GM19035 (cell line): ENCODE data around the gene RALB.
"Not testable (repeated sequence)": the region's sequence is repeated elsewhere in the genome, so short reads cannot be mapped to it uniquely, and the experiment has no call there.

ENCODE experiments used
- ATAC-seq: cut with Tn5 transposase; IDR thresholded peaks from one replicate; pipeline ENCODE4 v1.9.1; 2021; ENCODE audit not compliant: unreplicated experiment

RALB gene

DNA sequence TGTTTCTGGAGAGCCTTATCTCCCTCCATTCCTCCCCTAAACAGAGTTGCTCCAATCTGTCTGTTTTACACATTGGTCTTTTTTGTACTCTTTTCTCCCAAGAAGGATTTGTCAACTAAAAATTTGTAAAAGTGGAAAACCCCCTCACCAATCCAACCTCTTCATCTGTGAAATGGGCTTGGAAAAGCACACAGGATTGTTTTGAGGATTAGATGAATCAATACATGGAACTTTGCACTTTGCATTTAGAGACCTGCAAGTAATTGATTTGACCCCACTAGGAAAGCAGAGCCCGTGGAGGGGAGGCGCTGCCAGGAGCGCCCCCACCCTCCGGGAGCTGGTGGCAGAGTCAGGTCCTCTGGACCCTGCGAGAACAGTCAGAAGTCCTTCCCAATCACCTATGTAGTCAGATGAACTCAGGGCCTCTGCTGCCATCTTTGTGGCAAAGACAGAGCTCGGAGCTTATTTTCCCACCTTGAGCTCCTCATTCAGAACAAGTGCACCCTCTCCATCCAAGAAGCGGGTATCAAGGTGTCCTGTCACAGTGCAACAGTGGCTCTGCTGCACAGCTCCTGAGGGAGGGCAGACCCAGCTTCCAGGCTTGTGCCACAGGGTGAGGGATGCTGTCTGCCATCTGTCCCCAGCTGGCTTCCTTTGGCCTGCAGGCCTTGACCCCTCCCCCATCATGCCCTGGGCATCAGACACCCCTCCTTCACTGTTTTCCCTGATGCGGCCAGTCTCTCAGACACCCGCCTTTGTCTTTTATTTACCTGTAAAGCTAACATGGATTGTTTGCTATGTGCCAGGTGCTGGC, 27.7 kb upstream of the RALB start:
- ATAC-seq, result no peak

DNA sequence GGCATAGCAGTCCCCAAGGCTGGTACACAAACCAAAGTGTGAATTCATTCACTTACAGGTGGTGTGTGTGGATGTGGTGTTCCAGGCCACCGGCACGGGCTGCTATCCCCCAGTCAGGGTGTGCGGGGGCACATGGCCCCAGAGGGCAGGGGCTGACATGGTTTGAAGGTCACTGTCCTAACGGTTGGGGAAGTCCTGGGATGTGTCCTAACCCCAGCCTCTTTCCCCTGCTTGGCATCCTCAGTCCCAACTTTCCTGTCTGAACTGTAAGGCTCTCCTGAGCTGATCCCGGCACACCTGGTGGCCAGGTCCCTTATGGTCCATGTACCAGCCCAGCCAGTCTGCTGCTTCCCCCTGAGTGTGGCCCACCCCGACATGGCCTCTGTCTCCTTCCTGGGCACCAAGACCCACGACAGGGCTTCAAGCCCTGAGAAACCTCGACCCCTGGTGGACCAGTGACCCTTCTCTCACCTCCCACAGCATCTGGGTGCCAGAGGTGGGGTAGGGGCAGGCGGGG, 27.0 kb upstream of the RALB start:
- no peak for ATAC-seq

DNA sequence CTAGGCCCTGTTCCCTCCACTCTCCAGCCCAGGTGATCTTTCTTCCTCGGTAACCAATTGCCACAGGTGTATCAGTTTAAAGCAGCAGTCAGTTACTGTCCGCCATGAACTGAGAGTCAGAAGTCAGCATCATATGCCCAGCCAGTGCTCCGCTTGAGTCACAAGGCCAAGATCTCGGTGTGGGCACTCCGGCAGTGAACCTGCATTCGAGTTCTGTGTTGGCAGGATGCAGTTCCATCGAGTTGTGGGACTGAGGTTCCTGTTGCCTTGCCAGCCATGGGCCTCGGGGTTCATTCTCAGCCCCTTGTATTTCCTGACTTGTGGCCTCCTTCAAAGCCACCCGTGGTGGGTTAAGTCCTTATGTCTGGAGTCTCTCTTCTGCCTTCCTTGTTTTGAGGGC, 26.3 kb upstream of the RALB start:
- ATAC-seq, result no peak

DNA sequence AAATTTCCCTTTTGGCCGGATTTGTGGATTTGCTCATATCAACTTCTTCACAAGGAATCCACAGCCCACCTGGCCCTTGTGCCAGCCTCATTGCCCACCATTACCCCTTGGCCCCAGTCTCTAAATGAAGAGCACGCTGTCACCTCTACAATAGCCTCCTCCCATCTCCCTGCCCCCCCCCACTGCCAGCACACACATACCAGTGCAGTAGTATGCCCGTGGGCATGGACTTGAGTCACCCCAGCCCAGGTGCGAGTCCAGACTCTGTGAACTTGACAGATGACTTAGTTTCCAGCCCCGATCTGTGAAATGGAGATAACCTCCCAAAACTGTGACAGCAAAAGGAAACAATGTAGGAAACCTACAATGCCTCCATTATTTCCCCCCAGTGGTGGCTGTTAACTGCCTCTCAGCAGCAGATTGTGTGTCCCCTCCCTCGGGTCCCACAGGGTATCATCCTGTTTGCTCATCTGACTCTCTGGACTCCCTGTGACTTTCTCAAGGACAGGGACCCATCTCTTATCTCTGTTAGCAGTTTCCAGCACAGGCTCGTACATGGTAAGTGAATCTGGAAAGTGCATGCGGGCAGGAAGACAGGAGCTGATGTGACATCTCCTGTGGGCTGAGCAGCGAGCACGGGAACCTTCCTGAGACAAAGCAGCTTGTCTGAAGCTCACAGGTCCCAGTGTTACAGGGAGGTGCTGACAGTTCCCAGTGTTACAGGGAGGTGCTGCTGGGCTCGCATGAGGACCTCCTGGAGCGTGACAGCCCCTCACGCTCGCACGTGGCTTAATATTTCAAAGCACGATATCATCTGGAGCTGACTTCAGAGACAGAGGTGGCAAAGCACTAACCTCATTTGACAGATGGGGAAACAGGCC, 25.3 kb upstream of the RALB start:
- ATAC-seq, result no peak

DNA sequence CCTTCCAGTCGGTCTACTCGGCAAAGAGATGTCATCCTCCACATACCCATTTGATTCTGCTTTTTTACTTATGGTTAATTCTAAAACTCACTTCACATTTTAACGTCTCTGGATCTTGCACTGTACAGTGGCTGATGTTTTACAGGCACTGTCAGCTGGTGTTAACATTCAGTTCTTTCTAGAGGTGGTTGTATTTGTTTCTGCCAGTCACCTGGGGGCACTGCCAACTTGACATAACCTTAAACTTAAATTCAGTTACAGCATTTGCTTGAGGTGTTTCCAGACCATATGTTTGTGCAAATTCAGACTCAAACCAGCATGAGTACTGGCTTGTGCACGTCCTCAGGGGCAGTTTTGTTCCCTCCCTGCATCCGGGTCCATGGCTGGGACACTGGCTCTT, 24.1 kb upstream of the RALB start:
- ATAC-seq, result no peak

DNA sequence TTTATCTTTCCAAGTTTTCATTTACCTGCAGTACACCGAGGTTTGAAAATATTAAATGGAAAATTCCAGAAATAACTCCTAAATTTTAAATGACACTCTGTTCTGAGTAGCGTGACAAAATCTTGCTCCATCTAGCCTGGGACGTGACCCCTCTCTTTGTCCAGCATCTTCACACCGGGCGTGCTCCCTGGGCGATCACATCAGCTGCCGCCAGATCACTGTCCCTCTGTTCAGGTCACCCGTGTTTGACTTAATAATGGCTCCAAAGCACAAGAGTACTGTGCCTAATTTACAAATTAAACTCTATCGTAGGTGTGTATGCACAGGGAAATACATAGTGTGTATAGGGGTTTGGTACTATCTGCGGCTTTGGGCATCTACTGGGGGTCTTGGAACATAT, 23.3 kb upstream of the RALB start:
- ATAC-seq, result no peak

DNA sequence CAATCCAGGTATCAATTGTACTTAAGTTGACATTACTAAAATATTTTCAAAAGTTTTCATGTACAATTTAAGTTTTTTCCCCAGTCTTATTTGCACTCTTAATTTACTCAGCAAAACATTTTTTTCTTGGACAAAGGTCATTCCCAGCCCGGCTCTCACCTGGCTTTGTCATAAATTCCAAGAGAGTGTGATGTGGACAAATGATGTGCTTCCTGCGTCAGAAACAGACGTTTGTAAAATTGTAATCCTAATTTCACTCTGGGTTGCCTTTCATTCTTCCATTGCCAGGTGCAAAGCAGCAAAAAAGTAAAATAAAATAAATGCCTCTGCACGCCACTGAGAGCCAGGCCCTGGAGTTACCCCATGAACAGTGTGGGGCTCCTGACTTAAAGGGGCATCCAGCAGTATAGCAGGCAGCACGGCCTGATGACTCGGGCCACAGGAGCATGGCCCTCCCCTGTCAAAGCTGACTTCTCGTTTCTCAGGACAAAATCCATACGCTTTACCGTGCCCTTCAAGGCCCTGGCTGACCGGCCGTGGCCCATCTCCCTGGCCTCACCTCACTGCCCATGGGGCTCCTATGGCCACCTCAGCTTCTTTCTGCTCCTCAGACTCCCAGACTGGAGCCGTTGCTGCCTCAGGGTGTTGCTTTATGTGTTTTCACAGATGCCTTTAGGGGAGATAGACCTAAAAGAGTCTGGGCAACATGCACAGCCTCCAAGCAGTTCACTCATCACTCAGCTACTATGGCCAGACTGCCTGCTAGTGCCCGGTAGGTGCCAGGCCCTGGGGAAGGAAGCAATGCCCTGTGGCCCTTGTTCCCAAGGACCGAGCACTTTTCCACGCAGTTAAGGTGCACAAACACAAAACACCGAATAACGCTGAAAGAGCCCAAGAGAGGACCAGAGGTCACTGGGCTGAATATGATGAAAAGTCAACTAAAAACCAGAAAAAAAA, 21.9 kb upstream of the RALB start:
- ATAC-seq, result peak; percentile 27

DNA sequence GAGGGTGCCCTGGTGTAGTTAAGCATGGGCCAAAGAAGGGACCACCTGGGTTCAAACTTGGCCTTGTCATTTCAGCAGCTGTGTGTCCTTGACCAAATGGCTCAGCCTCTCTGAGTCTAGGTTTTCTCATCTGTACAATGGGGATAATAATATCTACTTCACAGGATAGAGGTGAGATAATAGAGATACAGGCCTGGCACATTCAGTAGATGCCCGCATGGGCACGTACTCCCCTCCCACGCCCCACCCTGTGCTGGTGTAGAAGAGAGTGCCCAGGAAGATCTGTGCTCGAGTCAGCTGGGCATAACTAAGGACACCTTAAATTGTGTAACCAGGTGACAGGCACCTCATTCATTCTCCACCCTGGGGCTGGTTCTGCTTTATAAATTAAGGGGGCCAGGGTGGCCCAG, 21.1 kb upstream of the RALB start:
- ATAC-seq, result peak; percentile 20

DNA sequence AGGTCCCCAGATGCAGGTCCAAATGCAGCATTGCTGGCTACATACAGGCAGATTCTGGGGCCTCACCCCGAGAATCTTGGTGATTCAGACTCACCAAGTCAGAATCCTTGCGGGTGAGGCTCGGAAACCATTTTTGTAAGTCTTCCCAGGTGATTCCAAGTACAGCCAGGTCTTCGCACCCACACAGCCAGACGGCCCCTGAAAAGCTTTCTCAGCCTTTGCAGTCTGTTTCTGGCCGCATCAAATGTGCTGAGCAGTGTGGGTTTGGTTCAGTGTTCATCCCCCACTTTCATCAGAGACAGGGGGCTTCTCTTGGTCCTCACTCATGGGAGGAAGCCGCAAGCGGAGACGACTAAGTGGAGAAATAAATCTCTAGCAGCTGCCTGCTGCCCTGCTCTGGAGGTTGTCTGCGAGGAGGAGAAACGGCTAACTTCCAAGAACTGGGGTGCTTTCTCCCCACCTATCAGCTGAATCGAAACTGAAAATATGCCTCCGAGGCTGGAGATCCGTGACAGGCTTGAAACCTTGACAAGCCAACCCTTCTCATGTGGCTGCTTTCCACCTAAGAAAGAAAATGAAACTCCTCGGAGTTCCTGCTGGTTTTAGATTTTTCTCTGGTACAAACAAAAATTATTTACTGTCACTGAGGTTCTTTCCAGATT, 20.5 kb upstream of the RALB start:
- peak; percentile 88 for ATAC-seq

DNA sequence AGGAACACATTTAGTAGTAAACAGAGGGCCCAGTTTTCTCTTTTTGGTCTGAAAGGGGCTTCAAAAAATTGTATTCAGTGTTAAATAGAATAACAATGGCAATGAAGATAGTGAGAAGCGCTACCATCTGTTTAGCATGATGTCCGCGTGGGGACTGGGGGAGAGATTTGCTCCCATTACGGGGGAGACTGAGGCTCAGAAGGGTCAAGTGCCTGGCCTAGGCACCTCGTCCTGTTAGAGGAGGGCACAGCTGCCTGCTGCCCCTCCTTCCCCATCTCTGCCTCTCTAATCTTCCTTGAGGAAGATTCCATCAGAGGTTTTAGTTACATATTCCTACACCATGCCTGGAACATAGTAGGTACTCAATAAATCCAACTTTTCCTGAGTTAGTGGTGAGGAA, 19.4 kb upstream of the RALB start:
- no peak for ATAC-seq

DNA sequence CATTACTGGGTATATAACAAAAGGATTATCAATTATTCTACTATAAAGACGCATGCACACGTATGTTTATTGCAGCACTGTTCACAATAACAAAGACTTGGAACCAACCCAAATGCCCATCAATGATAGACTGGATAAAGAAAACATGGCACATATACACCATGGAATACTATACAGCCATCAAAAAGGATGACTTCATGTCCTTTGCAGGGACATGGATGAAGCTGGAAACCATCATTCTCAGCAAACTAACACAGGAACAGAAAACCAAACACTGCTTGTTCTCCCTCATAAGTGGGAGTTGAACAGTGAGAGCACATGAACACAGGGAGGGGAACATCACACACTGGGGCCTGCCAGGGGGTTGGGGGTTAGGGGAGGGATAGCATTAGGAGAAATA, 17.5 kb upstream of the RALB start:
- ATAC-seq, result not testable (repeated sequence)

DNA sequence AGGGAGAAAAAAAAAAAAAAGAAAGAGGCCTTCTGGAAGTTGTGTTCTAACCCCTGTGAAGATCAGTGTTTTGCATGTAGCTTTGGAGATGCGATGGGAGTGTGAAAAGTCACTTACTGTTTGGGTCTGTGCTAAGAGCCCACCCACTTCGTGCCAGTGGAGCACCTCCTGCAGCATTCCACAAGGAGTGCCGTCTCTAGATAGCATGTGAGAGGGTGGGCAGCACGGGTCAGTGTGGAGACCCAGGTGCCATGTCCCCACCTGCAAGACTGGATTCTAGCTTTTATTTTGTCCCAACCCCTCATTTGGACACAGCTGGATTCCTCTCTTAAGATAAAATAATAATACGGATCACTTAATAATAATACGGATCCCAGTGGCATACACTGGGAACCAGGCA, 17.0 kb upstream of the RALB start:
- no peak for ATAC-seq

DNA sequence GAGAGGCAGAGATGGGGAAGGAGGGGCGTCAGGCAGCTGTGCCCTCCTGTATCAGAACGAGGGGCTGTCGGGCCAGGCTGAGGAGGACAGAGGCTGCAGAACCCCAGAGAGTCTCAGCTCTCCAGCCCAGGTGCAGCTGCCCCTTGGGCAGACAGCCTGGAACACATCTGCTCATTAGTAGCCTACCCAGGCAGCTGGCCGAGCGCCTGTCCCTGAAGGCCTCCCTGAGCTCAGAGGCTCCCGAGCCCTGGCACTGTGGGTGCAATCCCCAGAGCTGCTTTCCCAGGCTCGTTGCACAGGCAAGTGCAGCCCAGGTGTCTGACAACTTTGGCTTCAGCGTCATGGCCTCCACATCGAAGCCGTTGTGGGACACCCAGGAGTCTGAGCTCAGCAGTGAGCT, 16.3 kb upstream of the RALB start:
- ATAC-seq, result no peak

DNA sequence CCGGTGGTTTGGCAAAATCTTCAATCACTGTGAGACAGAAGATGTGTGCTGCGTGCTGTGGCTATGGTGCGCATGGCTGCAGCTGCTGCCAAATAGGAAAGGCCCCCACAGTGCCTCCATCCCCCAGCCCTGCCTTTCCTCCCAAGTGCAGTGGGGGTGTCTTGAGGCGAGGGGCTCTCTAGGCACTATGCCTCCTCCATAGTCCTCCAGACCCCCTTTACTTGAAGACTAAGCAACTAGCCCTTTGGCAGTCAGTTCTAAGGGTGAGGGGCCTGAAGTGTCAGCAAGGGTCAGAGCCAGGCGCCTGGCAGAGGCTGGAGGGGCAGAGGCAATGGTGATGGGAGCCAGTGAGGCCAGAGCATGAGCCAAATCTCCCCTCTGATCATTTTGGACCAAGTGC, 15.9 kb upstream of the RALB start:
- no peak for ATAC-seq

DNA sequence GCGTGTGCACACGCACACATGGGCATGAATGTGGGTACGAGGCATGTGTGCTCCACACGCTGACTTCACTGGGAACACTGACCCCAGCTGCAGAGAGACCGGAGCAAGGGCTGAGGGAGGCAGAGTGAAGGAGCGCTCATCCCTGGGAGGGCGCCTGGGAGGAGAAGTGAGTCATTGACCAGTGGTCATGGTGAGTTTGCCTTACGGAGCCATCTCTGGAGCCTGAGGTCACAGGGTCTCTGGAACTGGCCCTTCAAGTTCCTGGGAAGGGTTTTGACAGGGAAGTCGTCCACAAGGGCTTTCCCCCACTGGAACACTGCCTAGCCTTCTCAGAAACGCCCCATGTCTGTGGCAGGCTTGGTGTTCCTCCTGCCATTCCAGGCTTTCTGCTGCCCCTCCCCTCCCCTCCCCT, 15.2 kb upstream of the RALB start:
- no peak for ATAC-seq

DNA sequence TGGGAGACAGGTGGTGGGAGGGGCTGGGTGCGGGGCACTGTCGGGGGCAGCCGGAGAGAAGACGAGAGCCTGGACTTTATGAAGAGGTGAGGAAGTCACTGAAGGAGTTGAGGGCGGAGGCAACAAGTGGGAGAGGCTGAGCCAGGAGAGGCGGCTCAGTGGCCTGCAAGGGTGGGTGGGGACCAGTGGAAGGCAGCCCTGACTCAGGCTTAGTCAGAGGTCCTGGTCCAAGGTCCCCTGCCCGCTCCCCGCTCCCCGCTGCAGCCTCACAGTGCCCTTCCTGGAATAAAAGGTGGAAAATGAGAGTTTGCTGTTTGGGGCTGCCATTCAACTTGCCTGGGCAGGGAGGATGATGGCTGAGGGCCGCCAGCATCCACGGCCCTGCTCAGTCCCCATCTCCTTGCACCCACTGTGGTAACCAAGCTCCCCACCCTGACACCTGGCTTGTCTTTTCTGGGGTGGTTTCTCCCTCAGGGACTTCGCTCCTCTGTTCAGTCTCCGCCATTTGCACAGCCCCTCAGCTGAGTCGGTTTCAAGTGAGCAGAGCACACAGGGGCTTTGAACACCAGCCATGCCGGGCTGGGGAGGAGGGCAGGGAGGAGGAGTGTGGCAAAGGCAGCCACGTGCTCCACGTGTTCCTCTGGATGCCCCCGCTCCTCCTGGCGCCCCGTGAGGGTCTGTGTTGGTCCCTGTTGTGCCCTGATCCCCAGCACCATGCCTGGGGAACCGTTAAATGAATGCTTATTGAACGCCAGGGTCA, 13.7 kb upstream of the RALB start:
- no peak for ATAC-seq

DNA sequence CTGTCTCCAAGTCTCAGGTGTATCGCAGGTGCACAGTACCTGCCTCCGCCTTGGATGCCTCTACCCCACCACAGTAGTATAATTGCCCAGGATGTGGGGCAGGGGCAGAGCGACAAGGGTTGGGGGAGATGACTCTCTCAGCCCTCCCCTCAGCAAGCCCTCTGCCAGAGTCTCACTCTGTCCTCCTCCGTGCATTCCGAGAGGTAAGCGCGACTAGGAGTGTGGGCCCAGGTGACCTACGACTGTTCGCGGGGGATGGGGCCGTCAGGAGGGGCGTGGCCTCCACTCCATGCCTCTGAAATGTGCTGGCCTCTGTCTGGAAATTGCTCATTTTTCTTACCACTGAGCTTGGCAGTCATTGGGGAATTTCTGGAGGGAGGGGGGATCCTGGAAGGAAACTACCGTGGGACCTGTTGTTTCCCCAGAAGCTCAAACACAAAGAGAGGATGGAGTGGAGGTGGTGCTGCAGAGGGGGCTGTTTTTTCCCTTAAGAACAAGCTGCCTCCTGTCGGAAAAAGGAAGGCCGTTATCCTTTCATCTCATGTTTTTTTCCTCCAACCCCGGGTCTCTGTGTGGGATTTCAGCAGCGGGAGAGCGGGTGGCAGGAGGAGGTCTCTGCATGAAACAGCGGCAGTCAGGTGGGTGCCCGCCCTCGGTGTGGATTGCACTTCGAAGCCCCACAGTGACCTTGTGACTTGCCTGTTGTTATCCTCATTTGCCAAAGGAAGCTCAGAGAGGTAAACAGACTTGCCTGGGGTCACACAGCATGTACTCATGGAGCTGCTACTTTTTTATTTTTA, 13.0 kb upstream of the RALB start:
- no peak for ATAC-seq

DNA sequence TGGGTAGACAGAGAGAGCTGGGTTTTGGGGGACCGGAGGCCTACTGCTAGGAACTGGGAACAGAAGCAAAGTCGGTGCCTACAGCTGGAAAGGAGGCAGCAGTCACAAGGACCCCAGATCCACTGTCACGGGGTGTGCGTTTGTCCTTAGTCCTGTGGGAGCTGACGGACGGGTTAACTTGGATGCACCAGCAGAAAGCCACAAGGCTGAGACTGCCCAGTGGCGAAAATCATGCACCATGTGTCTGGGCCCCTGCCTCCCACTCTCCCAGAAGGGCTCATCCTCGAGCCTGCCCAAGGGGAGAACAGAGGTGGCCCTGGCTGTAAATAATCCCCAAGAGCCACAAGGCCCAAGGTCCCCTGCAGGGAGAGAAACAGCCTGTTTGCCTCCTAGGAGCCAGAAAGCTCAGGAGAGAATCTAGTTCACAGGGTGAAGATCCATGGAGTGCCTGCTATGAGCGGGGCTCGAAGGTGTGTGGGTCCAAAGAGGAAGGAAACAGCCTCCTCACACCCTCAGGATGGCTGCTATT, 11.7 kb upstream of the RALB start:
- no peak for ATAC-seq

DNA sequence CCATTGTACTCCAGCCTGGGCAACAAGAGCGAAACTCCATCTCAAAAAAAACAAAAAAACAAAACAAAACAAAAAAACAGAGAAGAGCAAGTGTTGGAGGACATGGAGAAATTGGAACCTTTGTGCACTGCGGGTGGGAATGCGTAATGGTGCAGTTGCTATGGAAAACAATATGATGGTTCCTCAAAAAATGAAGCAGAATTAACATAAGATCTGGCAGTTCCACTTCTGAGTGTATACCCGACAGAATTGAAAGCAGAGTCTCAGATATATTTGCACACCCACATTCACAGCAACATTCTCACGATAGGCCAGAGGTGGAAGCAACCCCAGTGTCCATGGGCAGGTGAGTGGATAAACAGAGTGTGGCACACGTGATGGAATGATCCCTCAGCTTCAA, 11.0 kb upstream of the RALB start:
- ATAC-seq, result no peak
